ENCODE data around the gene VDAC2. TPM values are rescaled to one million over a fixed set of nuclear protein-coding genes. Genes with fewer than 3 reads are reported as not detected.
"Not testable (repeated sequence)": the region's sequence is repeated elsewhere in the genome, so short reads cannot be mapped to it uniquely, and the experiment has no call there.

VDAC2 gene
- total RNA-seq, 4 donors from 2014 or later: 121 to 145 (median 140) TPM

DNA sequence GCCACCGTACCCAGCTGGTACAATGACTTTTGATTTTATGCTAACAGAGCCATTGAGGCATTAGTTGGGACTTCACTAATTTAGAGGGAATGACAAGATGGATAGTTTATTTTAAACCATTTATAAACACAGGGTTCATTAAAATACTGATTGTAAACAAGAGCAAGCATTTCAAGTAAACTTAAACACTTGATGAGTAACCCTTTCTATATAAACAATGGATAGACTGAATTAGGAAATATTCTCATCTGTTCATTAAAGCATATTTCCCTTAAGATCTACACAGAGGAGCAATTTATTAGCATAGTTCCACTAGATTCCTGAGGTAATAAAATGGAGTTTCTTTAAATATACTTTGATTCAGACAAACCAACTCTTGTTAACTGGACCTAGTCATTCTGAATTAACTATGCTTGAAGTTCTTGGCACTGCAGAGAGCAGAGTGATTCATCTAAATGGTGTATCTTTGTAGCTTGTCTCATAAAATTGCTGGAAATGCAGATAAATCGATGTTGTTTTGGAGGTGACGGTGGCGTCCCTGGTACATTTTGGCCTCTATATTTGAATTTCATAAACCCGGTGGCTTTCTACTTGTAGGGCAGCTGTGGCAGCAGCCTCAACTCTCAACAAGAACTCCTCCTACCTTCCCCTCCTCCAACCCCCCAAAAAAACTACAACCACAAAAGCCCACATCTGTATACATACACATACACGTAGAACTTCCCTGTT lies 15.4 kb upstream of the VDAC2 start:
- H3K4me3 ChIP-seq (ENCODE audit: low read depth, poor library complexity, severe bottlenecking): no peak overlapping the region
- DNase-seq (ENCODE audit: low spot score in 2 of 2): peak in 1 of 2 donors; percentile 15
- no peak for TF ChIP-seq POLR2A (IDR thresholded peaks at IDR 0.05)
- TF ChIP-seq, protein P1, sequence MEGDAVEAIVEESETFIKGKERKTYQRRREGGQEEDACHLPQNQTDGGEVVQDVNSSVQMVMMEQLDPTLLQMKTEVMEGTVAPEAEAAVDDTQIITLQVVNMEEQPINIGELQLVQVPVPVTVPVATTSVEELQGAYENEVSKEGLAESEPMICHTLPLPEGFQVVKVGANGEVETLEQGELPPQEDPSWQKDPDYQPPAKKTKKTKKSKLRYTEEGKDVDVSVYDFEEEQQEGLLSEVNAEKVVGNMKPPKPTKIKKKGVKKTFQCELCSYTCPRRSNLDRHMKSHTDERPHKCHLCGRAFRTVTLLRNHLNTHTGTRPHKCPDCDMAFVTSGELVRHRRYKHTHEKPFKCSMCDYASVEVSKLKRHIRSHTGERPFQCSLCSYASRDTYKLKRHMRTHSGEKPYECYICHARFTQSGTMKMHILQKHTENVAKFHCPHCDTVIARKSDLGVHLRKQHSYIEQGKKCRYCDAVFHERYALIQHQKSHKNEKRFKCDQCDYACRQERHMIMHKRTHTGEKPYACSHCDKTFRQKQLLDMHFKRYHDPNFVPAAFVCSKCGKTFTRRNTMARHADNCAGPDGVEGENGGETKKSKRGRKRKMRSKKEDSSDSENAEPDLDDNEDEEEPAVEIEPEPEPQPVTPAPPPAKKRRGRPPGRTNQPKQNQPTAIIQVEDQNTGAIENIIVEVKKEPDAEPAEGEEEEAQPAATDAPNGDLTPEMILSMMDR (IDR thresholded peaks at IDR 0.05): no peak
- 69 to 73% methylated on average over 6 of the region's 6 CpGs for WGBS, 2 donors
- intact Hi-C loops (cut with DNase I; ENCODE audit: low total_unique reads): no loop called here

DNA sequence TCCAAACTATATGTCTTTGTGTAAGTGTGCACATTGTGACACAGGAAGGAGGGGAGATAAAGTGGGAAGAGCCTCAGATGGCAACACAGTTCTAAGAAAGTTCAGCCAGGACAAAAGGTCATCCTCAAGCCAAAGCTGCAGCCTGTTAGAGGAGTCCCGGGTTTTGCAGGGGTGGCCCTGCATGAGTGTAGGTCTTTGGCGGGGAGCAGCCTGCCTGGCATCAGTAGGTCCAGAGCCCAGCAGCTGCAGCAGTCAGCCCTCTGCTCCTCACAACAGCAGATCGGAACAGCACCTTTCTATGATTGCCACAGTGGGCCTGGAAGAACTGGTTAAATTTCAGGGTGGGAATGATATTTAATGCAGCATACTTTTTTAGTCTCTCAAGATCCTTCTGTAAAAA lies 13.5 kb upstream of the VDAC2 start:
- 83 to 89% methylated on average over 3 of the region's 3 CpGs for whole genome bisulfite sequencing, 2 donors
- peak in 1 of 2 donors; percentile 48 for DNase-seq (ENCODE audit: low spot score in 2 of 2)
- no peak overlapping the region for H3K4me3 ChIP-seq (ENCODE audit: low read depth, poor library complexity, severe bottlenecking)
- TF ChIP-seq, protein P1 (IDR thresholded peaks at IDR 0.05): no peak
- no peak for TF ChIP-seq POLR2A (IDR thresholded peaks at IDR 0.05)
- intact Hi-C loops (cut with DNase I; ENCODE audit: low total_unique reads): no loop called here

DNA sequence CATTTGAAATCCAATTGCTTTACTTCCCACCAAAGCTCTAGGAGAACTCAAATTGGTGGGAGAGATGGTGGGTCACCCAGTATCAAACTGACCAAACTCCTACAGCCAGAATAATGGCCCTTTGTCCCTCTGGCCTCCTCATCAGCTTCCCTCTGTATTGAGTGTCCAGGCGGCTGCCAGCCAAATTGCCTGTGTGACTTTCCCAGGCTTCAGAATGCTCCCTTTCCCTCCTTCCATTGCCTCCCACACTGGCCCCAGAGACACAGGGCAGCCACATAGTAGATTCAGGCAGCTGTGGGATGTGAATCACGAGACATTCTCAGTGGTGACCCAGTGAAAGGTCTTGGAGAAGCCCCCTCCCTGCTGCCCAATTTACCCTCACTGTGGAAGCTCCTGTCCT lies 12.7 kb upstream of the VDAC2 start:
- no peak for TF ChIP-seq POLR2A (IDR thresholded peaks at IDR 0.05)
- TF ChIP-seq, protein P1 (IDR thresholded peaks at IDR 0.05): no peak
- peak in 1 of 2 donors; percentile 61 for DNase-seq (ENCODE audit: low spot score in 2 of 2)
- intact Hi-C loops (cut with DNase I; ENCODE audit: low total_unique reads): no loop called here
- H3K4me3 ChIP-seq (ENCODE audit: low read depth, poor library complexity, severe bottlenecking): no peak overlapping the region
- 81 to 92% methylated on average over 2 of the region's 2 CpGs for WGBS, 2 donors

DNA sequence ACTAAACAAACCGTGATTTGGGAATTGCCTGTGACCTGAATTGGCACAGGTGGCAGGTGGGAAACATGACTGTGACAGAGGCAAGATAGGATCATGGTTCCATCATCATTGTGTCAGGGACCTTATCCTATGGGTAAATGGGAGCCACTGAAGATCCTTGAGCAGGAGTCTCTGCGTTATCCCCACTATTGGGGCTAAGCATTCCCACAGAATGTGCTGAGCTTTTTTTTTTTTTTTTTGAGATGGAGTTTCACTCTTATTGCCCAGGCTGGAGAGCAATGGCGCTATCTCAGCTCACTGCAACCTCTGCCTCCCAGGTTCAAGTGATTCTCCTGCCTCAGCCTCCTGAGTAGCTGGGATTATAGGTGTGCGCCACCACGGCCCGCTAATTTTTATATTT lies 10.6 kb upstream of the VDAC2 start:
- intact Hi-C loops (cut with DNase I; ENCODE audit: low total_unique reads); H3K4me3 ChIP-seq (ENCODE audit: low read depth, poor library complexity, severe bottlenecking): not testable (repeated sequence)
- 94 to 98% methylated on average over 6 of the region's 6 CpGs for WGBS, 2 donors
- peak in 1 of 2 donors; percentile 18 for DNase-seq (ENCODE audit: low spot score in 2 of 2)

DNA sequence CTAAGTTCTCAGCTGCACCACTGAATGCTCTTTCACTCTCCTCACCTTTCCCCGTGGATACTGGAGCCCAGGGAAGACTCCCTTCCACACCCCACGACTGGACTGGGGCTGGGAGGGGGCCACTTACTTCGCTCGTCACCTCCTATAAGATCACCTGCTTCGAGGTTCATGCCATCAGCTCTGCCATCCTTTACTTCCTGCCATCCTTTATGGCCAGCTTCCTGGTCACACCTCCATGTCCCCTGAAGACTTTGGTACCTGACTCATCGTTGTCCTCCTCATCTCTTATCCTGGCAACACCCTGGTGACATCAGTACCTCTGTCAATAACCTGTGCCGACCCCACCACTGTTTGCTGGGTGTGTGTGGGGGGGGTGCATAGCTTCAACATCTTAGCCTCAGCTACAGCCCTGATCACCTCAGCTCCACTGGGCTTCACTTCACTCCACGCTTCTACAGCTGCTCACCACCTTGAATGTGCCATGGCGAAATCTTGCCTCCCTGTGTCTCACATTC lies 8.7 kb upstream of the VDAC2 start:
- 72 to 77% methylated on average over 9 of the region's 9 CpGs for WGBS, 2 donors
- peak in 1 of 2 donors; percentile 39 for DNase-seq (ENCODE audit: low spot score in 2 of 2)
- TF ChIP-seq POLR2A (IDR thresholded peaks at IDR 0.05): no peak
- TF ChIP-seq, protein P1 (IDR thresholded peaks at IDR 0.05): no peak
- no peak overlapping the region for H3K4me3 ChIP-seq (ENCODE audit: low read depth, poor library complexity, severe bottlenecking)
- intact Hi-C loops (cut with DNase I; ENCODE audit: low total_unique reads): no loop called here

DNA sequence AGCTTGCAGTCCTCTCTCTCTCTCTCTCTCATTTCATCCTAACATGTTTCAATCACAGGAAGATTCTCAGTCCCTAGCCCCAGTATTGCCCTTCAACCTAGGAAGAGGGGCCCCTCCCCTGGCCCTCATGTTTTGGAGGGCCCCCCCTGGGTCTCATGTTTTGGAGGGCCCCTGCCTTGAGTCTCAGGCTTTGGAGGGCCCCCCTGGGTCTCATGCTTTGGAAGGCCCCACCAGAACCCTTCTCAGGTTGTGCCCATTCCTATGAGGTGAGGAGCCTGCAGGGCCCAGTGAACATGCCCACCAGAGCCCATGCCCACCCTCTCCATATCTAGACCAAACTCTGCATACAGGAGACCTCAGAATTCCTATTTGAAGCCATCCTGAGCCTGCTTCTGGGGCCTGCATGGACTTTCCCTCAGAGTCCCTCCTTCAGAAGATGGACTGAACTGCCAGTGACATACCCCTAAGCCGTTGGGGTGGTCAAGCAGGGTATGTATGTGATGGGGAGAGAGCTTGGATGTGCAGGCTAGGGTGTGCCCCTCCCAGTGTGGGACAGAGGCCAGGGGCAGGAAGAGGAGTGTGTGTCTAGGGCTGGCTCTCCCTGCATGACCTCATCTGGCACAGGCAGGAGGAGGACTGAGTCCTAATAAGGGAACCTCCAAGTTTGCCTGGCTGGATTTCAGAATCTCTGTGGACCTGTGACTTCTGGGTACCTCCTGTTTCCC lies 8.1 kb upstream of the VDAC2 start:
- WGBS, 2 donors: 13 to 15% methylated on average over 1 of the region's 1 CpG
- H3K4me3 ChIP-seq (ENCODE audit: low read depth, poor library complexity, severe bottlenecking): no peak overlapping the region
- DNase-seq (ENCODE audit: low spot score in 2 of 2): peak; percentile 71 to 87
- intact Hi-C loops (cut with DNase I; ENCODE audit: low total_unique reads): no loop called here
- TF ChIP-seq, protein P1 (IDR thresholded peaks at IDR 0.05): no peak
- TF ChIP-seq POLR2A (IDR thresholded peaks at IDR 0.05): no peak

DNA sequence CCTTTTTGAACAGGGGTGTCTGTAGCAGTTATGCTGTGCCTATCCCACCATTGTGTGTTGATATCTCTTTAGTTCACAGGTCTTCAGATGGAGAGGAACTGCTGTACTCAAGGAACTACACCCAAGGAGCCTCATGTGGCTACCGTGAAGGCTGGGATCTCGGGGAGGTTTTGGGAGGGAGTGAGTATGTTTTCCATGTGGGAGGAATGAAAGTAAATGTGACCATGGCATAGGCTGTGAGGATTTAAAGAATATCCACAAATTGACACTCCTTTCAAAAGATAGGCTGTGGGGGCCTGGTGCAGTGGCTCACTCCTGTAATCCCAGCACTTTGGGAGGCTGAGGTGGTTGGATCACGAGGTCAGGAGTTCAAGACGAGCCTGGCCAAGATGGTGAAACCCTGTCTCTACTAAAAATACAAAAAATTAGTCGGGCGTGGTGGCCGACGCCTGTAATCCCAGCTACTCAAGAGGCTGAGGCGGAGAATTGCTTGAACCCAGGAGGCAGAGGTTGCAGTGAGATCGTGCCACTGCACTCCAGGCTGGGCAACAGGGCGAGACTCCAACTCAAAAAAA lies 7.5 kb upstream of the VDAC2 start:
- peak in 1 of 2 donors; percentile 59 for DNase-seq (ENCODE audit: low spot score in 2 of 2)
- 43 to 48% methylated on average over 11 of the region's 11 CpGs for WGBS, 2 donors
- H3K4me3 ChIP-seq (ENCODE audit: low read depth, poor library complexity, severe bottlenecking); intact Hi-C loops (cut with DNase I; ENCODE audit: low total_unique reads): not testable (repeated sequence)
